Esophagus (tissue), 2 donors: ENCODE results near the gene SMC3. TPM values are rescaled to one million over a fixed set of nuclear protein-coding genes. Genes with fewer than 3 reads are reported as not detected.
A peak's percentile ranks its signal among the peaks of the same experiment; 100 is the strongest.
"Not testable (repeated sequence)": the region's sequence is repeated elsewhere in the genome, so short reads cannot be mapped to it uniquely, and the experiment has no call there.

Experiments
- H3K27ac ChIP-seq, 2 donors: one replicate each; pipeline ENCODE4 v1.5.1; 2013; ENCODE audit warnings: low read depth in 2 of 2, mild to moderate bottlenecking in 2 of 2, inconsistent platforms in 1 of 2, low read length in 1 of 2, moderate library complexity in 1 of 2
- H3K27me3 ChIP-seq, 2 donors: one replicate each; pipeline ENCODE4 v1.6.1; 2013; ENCODE audit warnings: low read length in 2 of 2, control low read depth in 1 of 2, mild to moderate bottlenecking in 1 of 2; ENCODE audit not compliant: insufficient read depth in 2 of 2, control insufficient read depth in 1 of 2
- H3K36me3 ChIP-seq, 2 donors: one replicate each; pipeline ENCODE4 v1.6.1; 2013; ENCODE audit warnings: low read length in 1 of 2; ENCODE audit not compliant: control insufficient read depth in 2 of 2, insufficient read depth in 2 of 2
- H3K4me1 ChIP-seq, 2 donors: one replicate each; pipeline ENCODE4 v1.6.1; 2013; ENCODE audit warnings: low read length in 1 of 2; ENCODE audit not compliant: control insufficient read depth in 2 of 2, insufficient read depth in 2 of 2
- H3K4me3 ChIP-seq, 2 donors: one replicate each; pipeline ENCODE4 v1.5.1; 2013; ENCODE audit warnings: low read length in 2 of 2, mild to moderate bottlenecking in 2 of 2, low read depth in 1 of 2, moderate library complexity in 1 of 2
- H3K9me3 ChIP-seq, 2 donors: one replicate each; pipeline ENCODE4 v1.6.1; 2013; ENCODE audit warnings: mild to moderate bottlenecking in 2 of 2, low read depth in 1 of 2, low read length in 1 of 2, moderate library complexity in 1 of 2; ENCODE audit not compliant: control insufficient read depth in 2 of 2, insufficient read depth in 1 of 2
- WGBS, 2 donors: extraction: QIAGEN DNeasy Blood & Tissue Kit; methylation state at CpG; one replicate each; pipeline ENCODE4 v1.1.7; 2013; 5-methylcytosine and 5-hydroxymethylcytosine counted together
- polyA plus RNA-seq, 2 donors: library from polyadenylated mRNA; stranded (reverse); fragments of 200-250 nt; gene quantifications; one replicate each; pipeline ENCODE4 v1.2.3, GENCODE V29; 2013
- donor health status: healthy with polysubstance abuse.
- donor health status: Bipolar disorder and iron deficiency.

Gene SMC3
- polyA plus RNA-seq, 2 donors = 11.3 to 18.0 TPM

- WGBS, 2 donors = 86 to 94% methylated on average over 8 of the region's 8 CpGs
- H3K9me3 ChIP-seq, H3K27me3 ChIP-seq, H3K4me3 ChIP-seq, H3K36me3 ChIP-seq, H3K27ac ChIP-seq, H3K4me1 ChIP-seq: not testable (repeated sequence)
Measured at GRCh38 chr10:110528997-110529524, 38.4 kb upstream of the SMC3 start.

GRCh38 chr10:110529596-110530011 lies 37.9 kb upstream of the SMC3 start:
- H3K4me3 ChIP-seq = no peak overlapping the region
- H3K9me3 ChIP-seq = no peaks in the 10 kb centered on the region
- H3K27me3 ChIP-seq = no peaks in the 10 kb centered on the region
- WGBS, 2 donors = 55 to 73% methylated on average over 6 of the region's 6 CpGs
- no peak overlapping the region for H3K27ac ChIP-seq
- H3K4me1 ChIP-seq = peaks cover 3 to 4% of the 10 kb centered on the region in 2 donors
- no peaks in the 10 kb centered on the region for H3K36me3 ChIP-seq

GRCh38 chr10:110530131-110530831 lies 37.2 kb upstream of the SMC3 start:
- Histone ChIP-seq H3K4me1 (peaks cover 3 to 4% of the 10 kb centered on the region in 2 donors), H3K9me3 (no peaks in the 10 kb centered on the region), H3K36me3 (no peaks in the 10 kb centered on the region), H3K27me3 (no peaks in the 10 kb centered on the region), H3K4me3 (peak overlapping the region; percentile 1 to 12), H3K27ac (no peak overlapping the region)
- 13 to 18% methylated on average over 35 of the region's 35 CpGs for WGBS, 2 donors

GRCh38 chr10:110531687-110532086 lies 35.8 kb upstream of the SMC3 start:
- 92 to 95% methylated on average over 2 of the region's 2 CpGs for WGBS, 2 donors

GRCh38 chr10:110532628-110533027 lies 34.9 kb upstream of the SMC3 start:
- not testable (repeated sequence) for H3K27ac ChIP-seq, H3K4me1 ChIP-seq, H3K36me3 ChIP-seq, H3K27me3 ChIP-seq, H3K4me3 ChIP-seq, H3K9me3 ChIP-seq
- 85 to 88% methylated on average over 4 of the region's 4 CpGs for WGBS, 2 donors

More at GRCh38 chr10:110531687-110532086, 35.8 kb upstream of the SMC3 start:
- no peak overlapping the region for H3K4me3 ChIP-seq
- no peaks in the 10 kb centered on the region for H3K9me3 ChIP-seq
- H3K36me3 ChIP-seq = no peaks in the 10 kb centered on the region
- peaks cover 3 to 4% of the 10 kb centered on the region in 2 donors for H3K4me1 ChIP-seq
- no peak overlapping the region for H3K27ac ChIP-seq
- H3K27me3 ChIP-seq = no peaks in the 10 kb centered on the region

- H3K27ac ChIP-seq = no peak overlapping the region
- H3K27me3 ChIP-seq = no peaks in the 10 kb centered on the region
- WGBS, 2 donors = 34 to 49% methylated on average over 3 of the region's 3 CpGs
- no peak overlapping the region for H3K4me3 ChIP-seq
- H3K36me3 ChIP-seq = no peaks in the 10 kb centered on the region
- H3K4me1 ChIP-seq = peaks cover 3 to 4% of the 10 kb centered on the region in 2 donors
- no peaks in the 10 kb centered on the region for H3K9me3 ChIP-seq
Measured at GRCh38 chr10:110533149-110533548, 34.3 kb upstream of the SMC3 start.

GRCh38 chr10:110534571-110534970 lies 32.9 kb upstream of the SMC3 start:
- Histone ChIP-seq H3K27ac (no peak overlapping the region), H3K27me3 (no peaks in the 10 kb centered on the region), H3K9me3 (no peaks in the 10 kb centered on the region), H3K4me1 (peaks cover 3 to 4% of the 10 kb centered on the region in 2 donors), H3K4me3 (no peak overlapping the region), H3K36me3 (no peaks in the 10 kb centered on the region)
- WGBS, 2 donors = 74 to 75% methylated on average over 2 of the region's 2 CpGs

GRCh38 chr10:110535958-110536891 lies 31.3 kb upstream of the SMC3 start:
- Histone ChIP-seq H3K4me1 (no peaks in the 10 kb centered on the region), H3K4me3 (no peak overlapping the region)

GRCh38 chr10:110539091-110539490 lies 28.4 kb upstream of the SMC3 start:
- H3K4me3 ChIP-seq = no peak overlapping the region
- 94% methylated on average over 4 of the region's 4 CpGs for WGBS, 2 donors
- H3K36me3 ChIP-seq = no peaks in the 10 kb centered on the region

More at GRCh38 chr10:110535958-110536891, 31.3 kb upstream of the SMC3 start:
- WGBS, 2 donors = 57 to 61% methylated on average over 12 of the region's 12 CpGs
- no peak overlapping the region for H3K27ac ChIP-seq
- no peaks in the 10 kb centered on the region for H3K27me3 ChIP-seq
- H3K9me3 ChIP-seq = no peaks in the 10 kb centered on the region
- no peaks in the 10 kb centered on the region for H3K36me3 ChIP-seq

More at GRCh38 chr10:110539091-110539490, 28.4 kb upstream of the SMC3 start:
- no peak overlapping the region for H3K27ac ChIP-seq
- no peaks in the 10 kb centered on the region for H3K9me3 ChIP-seq
- no peaks in the 10 kb centered on the region for H3K4me1 ChIP-seq
- H3K27me3 ChIP-seq = no peaks in the 10 kb centered on the region
